ENCODE measurements around the gene ABTB2. TPM values are rescaled to one million over a fixed set of nuclear protein-coding genes. Genes with fewer than 3 reads are reported as not detected.
"Not testable (repeated sequence)": the region's sequence is repeated elsewhere in the genome, so short reads cannot be mapped to it uniquely, and the experiment has no call there.

The ABTB2 gene
- polyA plus RNA-seq, 1 donor: 8.3 TPM

DNA sequence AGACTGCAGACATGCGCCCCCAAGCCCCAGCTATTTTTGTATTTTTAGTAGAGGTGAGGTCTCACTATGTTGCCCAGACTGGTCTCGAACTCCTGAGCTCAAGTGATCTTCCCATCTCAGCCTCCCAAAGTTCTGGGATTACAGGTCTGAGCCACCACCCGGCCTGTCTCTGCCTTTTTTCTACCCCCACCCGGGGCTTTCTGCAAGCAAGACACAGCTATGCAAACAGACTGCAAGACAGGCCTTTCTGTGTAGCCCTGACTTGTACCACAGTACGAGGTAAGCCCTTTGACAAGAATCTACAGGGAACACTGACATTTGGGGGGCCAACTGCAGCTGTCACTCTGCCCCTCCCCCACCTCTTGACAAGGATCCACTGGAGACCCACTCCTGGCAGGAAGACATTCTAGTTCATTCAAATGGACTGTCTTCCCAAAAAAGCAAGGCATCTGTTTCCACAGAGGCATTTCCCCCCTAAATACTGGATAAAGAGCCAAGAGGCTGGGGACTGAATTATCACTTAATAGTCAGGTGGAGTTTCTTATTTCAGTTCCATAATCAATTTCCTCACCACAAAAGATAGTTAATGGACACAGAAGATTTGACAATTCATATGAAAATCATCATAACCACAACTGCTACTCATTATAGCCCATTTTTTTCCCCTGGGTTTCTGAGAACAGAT lies 118.2 kb downstream of the ABTB2 start:
- no peak for DNase-seq (ENCODE audit: low read depth)

DNA sequence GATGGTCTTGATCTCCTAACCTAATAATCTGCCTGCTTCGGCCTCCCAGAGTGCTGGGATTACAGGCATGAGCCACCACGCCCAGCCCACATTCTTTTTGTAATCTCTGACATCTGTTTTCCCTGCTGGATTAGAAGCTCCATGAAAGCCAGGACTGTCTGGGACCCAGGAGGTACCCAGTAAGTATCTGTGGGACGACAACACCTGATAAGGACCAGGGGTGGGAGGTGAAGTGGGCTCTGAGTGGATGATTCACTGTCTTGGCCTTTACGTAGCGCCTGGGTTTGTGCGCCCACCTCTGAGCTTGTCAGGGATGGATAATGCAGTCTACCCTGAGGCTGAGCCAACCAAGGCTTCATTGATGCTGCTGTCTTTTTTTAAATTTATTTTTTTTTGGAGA lies 118.8 kb downstream of the ABTB2 start:
- DNase-seq (ENCODE audit: low read depth): no peak

DNA sequence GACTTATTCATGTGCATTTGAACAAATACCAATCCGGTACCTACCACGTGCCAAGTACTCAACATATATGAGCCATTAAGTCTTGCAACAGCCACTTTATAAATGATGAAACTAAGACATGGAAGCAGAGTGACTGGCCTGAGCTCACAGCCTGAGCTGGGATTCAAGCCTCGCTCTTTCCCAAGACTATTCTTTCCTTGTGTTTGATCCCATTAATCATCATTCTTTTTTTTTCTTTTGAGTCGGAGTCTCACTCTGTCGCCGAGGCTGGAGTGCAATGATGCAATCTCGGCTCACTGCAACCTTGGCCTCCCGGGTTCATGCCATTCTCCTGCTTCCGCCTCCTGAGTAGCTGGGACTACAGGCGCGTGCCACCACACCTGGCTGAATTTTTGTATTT lies 119.3 kb downstream of the ABTB2 start:
- no peak for DNase-seq (ENCODE audit: low read depth)

DNA sequence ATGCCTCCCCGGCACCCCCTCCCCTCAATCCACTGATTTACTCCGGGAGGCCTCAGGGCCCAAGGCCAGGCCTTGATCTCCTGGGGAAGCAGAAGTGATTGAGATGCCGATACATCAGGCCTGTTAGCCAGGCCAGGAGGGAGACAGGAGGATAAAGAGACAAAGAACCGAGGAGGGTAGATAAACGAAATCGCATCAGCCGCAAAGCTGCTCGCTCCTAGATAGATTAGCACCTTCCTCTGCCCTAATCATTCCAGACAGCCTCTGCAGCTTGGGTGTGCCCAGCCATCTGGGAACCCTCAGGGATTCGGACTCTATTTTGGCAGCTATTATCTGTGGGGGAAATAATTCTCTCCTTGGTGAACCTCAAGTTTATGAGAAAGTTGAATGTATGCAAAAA lies 121.2 kb downstream of the ABTB2 start:
- DNase-seq (ENCODE audit: low read depth): no peak

DNA sequence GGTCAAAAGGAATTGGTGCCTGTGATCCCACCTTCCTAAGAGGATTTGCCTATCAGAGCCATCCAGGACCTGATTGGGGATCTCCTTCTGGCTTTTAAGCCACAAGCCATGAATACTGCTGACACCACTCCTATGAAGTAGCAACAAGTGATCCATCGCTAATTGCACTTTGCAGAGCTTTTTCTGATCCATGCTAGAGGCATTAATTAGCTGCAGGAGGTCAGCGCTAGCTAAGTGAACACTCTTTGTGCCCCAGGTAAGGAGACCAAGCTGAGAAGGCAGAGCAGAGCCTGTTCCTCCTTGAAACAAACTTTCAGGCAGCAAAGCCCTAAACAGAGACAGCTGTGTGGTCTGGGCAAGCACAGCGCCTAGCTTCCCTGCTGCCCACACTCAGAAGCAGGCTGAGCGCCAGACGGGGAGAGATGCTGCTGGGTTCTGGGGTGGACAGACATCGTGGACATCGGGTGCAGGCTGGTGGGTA lies 122.2 kb downstream of the ABTB2 start:
- no peak for DNase-seq (ENCODE audit: low read depth)

DNA sequence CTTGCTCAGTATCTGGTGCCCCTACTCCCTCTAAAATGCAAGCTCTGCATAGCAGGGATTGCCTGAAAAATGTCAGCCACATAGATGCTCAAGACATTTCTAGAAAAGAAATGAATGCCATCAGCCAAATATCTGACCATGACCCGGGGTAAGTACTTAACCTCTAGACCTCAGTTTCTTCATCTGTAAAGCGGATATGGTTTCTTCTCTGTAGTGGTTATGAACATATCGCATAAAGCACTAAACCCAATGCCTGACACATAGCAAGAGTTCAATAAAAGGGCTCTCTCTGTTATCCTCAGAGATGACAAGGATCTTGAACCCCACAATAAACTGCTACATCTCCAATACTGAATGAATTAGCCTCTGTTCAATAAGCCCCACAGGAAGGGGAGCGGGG lies 122.6 kb downstream of the ABTB2 start:
- DNase-seq (ENCODE audit: low read depth): no peak

DNA sequence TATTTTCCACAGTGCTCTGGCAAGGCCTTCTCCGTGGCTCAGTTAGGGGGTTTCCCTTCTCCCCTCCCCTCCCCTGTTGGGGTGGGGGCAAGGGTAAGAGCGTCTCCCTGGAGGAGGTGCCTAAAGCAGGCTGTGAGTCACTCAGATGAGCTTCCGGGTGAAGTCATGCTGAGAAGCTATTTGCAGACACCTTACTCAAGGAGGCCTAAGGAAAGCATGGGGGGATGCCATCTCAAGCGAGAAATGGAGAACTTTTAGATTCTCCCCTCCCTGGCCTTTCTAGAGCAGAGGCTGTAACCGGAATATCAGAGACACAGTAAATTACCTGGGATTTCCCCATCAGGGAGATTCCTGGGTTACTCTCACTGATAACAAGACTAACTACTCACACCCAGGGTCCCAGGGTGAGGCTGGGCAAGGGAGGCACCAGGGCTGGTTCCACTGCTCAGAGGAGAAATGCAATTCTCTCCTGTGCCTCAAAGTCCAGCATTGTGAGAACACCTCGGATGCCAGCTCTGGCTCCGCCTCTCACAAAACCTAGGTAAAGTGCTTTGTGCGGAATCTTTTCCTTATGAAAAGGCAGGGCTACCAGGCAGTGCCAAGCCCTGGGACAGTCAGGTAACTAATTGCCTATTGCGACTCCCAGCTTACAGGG lies 123.6 kb downstream of the ABTB2 start:
- no peak for DNase-seq (ENCODE audit: low read depth)

DNA sequence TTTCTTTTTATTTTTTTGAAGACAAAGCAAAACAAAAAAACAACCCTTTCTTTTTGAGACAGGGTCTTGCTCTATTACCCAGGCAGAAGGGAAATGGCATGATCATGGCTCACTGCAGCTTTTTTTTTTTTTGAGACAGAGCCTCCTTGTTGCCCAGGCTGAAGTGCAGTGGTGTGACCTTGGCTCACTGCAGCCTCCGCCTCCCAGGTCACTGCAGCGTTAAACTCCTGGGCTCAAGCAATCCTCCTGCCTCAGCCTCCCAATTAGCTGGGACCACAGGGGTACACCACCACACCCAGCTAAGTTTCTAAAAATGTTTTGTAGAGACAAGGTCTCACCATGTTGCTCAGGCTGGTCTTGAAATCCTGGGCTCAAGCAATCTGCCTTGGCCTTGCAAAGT lies 124.6 kb downstream of the ABTB2 start:
- no peak for DNase-seq (ENCODE audit: low read depth)

DNA sequence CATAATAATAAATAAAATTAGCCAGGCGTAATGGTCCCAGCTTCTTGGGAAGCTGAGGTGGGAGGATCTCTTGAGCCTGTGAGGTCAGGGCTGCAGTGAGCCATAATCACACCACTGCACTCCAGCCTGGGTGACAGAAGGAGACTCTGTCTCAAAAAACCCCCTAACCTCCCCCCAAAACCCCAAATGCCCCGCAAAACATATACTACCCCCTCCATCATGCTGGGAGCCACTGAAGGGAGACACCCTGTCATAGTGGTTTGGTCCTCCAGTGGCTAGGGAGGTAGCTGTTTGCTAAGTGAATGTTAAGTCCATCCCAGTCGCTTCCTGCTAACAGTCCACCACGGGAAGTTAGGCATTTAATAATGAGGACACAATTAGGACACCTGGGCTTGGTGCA lies 125.0 kb downstream of the ABTB2 start:
- no peak for DNase-seq (ENCODE audit: low read depth)

DNA sequence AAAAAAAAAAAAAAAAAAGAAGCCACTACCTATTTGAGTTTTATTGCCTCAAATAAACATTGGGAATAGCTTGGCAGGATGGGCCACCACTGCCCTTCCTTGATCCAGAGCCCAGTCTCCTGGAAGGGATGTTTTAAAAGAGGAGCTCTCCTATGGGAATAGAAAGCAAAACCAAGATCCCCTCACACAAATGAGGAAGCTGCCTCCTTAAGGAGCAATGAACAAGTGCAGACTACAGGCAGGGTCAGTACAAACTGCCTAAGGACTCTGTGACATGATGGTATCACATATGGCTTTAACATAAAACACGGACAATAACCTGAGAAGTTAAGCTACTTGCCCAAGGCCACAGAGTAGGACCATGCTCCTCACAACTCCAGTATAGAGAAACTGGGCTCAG lies 131.6 kb downstream of the ABTB2 start:
- no peak for DNase-seq (ENCODE audit: low read depth)

DNA sequence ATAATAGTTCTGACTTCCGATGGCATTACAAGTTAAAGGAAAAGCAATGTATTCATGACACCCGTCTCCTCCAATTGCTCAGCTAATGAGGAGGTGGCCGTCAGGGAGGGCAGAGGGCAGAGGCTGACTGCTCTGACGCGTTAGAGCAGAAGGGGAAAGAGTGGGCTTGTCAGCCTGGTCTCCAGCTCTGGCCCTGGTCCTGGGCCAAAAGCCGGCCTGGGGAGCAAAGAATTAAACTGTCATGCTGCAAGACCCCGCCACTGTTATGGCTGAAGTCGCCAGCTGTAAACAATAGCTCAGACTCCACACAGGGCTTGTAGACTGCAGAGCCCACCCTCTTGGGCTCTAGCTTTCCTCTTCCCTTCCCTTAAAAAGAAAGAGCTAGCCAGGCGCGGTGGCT lies 132.7 kb downstream of the ABTB2 start:
- DNase-seq (ENCODE audit: low read depth): no peak

DNA sequence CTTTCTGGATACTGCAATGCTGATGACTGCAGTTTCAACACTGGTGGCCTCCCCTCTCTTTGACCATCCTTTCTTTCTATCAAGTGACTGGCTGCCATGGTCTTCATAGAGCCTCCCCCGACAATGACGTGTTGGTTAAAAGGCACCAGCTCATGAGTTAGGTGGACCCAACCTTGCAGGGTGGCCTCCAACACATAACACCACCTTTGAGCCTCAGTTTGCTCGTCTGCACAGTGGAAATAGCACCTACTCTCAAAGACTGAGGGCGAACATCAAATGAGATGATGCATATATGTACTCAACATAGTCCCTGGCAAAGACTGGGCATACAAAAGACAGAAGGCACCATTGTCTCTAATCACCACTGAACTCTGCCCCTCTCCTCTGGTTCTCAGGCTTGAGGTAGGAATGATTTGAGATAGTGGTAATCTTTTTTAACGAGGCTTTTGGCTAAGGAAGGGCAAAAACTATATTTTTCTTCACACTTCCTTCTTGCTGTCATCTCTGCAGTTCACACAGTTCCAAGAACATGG lies 133.3 kb downstream of the ABTB2 start:
- no peak for DNase-seq (ENCODE audit: low read depth)

DNA sequence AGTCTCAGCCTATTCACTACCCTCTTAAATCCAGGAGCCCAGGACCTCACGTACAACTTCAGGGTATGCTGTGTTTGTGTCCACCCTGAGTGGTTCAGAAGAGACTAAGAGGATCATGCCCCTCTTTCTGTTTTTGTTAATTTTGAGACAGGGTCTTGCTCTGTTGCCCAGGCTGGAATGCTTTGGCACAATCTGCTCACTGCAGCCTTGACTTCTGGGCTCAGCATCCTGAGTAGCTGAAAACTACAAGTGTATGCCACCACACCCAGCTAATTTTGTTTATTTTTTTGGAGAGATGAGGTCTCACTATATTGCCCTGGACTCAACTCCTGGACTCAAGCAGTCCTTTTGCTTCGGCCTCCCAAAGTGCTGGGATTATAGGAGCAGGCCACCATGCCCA lies 133.9 kb downstream of the ABTB2 start:
- no peak for DNase-seq (ENCODE audit: low read depth)

DNA sequence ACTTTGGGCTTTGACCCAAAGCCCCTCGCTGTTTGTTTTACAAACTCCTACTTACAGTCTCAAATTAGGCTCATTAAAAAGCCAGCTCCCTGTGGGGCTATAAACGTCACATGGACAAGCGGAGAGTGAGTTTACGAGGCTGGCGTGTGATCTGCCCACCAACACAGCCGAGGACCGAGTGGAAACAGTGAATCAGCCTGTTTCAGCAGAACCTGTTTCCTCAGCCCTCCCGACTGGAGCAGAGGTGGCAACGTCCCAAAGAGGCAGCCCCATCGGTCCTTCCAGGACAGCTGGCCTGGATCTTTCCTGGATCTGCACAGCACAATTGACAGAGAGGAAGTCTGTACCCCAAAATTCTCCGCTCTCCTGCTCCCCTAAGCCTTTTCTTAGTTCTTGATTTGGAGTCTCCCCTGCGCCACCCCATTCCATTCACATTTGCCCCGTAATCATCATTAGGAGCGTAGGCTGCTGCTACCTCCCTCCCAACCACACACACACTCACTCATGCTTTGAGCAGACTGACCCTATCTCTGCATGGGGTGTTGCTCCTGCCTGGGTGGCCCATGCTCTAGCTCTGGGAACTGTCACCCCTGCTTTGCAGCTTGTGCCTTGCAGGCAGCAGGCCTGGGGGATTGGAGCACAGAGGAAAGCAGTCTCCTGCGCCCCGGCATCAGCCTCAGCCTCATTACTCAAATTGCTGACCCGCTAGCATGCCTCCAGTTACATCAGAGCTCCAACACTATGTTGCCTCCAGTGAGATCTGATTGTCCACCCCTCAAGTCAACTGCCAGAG lies 134.6 kb downstream of the ABTB2 start:
- DNase-seq (ENCODE audit: low read depth): peak; percentile 16

DNA sequence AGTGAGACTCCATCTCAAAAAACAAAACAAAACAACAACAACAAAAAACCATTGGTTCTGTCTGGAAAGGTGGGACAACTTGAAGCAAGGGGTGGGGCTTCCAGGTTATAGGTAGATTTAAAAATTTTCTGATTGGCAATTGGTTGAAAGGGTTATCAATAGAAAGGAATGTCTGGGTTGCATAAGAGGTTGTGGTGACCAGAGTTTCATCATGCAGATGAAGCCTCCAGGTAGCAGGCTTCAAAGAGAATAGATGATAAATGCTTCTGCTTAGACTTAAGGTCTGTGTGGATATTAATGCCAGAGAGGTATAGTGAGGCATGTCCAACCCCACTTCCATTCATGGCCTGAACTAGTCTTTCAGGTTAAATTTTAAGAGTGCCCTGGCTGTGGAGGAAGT lies 135.8 kb downstream of the ABTB2 start:
- DNase-seq (ENCODE audit: low read depth): no peak

DNA sequence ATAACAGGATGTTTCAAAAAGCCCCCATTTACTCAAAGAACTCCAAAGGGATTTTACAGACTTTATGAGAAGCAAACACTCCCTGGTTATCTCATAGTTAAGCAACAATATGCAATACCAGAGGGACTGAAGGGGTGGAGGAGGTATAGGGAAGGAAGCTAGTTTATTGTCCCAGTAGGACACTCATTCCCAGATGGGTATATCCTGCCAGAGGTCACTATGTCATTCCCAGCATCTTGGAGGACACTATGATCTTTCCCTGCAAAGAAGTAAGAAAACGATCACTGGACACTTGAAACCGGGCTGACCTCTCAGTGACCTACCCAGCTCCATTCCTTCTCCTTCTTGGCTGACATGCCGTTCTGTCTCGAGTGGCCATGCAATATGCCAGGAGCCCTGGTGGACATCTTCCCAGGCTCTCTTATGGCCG lies 137.9 kb downstream of the ABTB2 start:
- no peak for DNase-seq (ENCODE audit: low read depth)

DNA sequence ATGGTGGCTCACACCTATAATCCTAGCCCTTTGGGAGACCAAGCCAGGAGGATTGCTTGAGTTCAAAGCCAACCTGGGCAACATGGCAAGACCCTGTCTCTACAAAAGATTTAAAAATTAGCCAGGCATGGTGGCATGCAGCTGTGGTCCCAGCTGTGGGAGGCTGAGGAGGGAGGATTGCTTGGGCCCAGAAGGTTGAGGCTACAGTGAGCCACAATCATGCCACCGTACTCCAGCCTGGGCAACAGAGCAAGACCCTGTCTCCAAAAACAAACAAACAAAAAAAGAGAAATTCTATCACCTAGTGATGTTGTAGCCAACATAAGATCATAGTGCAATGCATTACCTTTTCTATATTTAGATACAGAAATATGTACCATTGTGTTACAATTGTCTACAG lies 138.5 kb downstream of the ABTB2 start:
- DNase-seq (ENCODE audit: low read depth): no peak

DNA sequence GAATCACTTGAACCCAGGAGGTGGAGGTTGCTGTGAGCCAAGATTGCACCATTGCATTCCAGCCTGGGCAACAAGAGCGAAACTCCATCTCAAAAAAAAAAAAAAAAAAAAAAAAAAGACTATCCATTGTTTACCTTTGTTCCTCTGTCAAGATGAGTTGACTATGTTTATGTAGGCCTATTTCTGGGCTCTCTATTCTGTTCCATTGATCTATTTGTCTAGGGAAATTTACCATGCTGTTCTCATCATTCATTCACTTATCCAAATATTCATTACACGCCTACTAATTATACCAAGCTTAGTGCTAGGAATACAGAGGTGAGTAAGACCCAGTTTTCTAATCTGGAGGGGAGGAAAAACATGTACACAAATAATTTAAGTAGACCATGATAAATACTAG lies 139.1 kb downstream of the ABTB2 start:
- not testable (repeated sequence) for DNase-seq (ENCODE audit: low read depth)

DNA sequence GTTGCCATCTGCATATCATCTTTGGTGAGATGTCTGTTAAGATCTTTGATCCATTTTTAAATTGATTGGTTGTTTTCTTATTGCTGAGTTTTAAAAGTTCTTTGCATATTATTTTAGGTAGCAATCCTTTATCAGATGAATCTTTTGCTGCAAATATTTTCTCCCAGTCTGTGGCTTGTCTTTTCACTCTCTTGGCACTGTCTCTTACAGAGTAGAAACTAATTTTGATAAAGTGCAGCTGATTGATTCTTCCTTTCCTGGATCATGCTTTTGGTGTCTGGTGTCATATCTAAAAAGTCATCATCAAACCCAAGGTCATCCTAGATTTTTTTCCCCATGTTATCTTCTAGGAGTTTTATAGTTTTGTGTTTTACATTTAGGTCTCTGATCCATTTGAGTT lies 139.7 kb downstream of the ABTB2 start:
- no peak for DNase-seq (ENCODE audit: low read depth)

DNA sequence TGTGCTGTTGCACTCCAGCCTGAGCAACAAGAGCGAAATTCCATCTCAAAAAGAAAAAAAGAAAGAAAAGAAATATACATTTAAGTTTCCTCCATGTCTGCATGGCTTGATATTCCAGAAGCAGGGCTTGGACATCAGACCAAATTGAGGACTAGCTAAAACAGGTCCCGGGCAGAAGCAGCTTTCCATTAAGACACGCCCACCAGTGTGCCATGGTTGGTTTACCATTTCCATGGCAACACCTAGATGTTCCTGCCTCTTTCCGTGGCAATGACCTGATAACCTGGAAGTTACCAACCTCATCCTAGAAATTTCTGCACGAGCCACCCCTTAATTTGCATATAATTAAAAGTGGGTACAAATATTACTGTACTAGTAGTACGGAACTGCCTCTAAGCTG lies 141.1 kb downstream of the ABTB2 start:
- DNase-seq (ENCODE audit: low read depth): no peak

DNA sequence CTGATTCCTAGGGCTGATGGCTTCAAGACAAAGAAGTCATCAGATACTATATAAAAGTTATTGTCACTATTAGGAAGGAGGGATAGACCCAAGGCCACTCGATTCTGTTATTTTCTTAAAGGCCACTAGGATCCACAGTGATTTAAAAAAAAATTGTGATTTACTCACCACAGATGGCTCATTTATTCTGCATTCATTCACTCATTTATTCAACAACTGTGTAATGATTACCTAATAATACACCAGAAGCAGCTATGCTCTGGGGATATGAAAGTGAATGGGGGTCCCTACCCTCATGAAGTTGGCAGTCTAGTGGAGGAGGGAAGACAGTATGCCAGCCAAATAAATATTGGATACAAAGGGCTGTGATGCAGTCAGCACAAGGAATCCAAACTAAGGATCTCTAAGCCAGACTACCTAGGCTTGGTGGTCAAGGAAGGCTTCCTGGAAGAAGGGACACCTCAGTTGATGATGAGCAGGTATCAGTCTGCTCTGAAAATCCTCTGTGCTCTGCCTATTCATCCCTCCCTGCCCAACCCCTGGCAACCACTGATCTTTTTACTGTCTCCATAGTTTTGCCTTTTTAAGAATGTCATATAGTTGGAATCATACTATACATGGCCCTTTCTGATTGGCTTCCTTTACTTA lies 141.9 kb downstream of the ABTB2 start:
- no peak for DNase-seq (ENCODE audit: low read depth)
